ENCODE results near the gene MADD. TPM values are rescaled to one million over a fixed set of nuclear protein-coding genes. Genes with fewer than 3 reads are reported as not detected.

Gene MADD
- 23.4 and 24.8 TPM in 2 replicates for total RNA-seq (2022)
- Bru-seq, nascent RNA, result percentile 54 among the genes with signal in this experiment
- percentile 71 among the genes with signal in this experiment for BruChase-seq, experiment 1, labeled RNA remaining after a 6-hour chase
- BruChase-seq, experiment 2, labeled RNA remaining after a 2-hour chase, result percentile 64 among the genes with signal in this experiment
- long read RNA-seq, full-length matches to known transcripts, result 3 of 33 reads
- long read RNA-seq, partial matches to known transcripts, result 2 of 33 reads
- long read RNA-seq, other reads (novel, unspliced or antisense), result 28 of 33 reads

- Mint-ChIP-seq H3K9me3 (ENCODE audit: unreplicated experiment) (no peaks in the 10 kb centered on the region), H3K27ac (ENCODE audit: low read depth, unreplicated experiment) (peak within 1 kb of the TSS; percentile 78), H3K27me3 (ENCODE audit: insufficient read depth, unreplicated experiment) (no peaks in the 10 kb centered on the region), H3K4me1 (ENCODE audit: insufficient read depth, unreplicated experiment) (peaks cover 16% of the 10 kb centered on the region), H3K36me3 (ENCODE audit: insufficient read depth, unreplicated experiment) (peaks cover 3% of the 10 kb centered on the region), H3K4me3 (ENCODE audit: unreplicated experiment) (peak within 1 kb of the TSS; percentile 85)
- BruUV-seq (replicated peaks), result no TSS peak
- TF ChIP-seq, protein P1, sequence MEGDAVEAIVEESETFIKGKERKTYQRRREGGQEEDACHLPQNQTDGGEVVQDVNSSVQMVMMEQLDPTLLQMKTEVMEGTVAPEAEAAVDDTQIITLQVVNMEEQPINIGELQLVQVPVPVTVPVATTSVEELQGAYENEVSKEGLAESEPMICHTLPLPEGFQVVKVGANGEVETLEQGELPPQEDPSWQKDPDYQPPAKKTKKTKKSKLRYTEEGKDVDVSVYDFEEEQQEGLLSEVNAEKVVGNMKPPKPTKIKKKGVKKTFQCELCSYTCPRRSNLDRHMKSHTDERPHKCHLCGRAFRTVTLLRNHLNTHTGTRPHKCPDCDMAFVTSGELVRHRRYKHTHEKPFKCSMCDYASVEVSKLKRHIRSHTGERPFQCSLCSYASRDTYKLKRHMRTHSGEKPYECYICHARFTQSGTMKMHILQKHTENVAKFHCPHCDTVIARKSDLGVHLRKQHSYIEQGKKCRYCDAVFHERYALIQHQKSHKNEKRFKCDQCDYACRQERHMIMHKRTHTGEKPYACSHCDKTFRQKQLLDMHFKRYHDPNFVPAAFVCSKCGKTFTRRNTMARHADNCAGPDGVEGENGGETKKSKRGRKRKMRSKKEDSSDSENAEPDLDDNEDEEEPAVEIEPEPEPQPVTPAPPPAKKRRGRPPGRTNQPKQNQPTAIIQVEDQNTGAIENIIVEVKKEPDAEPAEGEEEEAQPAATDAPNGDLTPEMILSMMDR (IDR thresholded peaks at IDR 0.05; ENCODE audit: unreplicated experiment), result no peak
- intact Hi-C loops (cut with micrococcal nuclease), result loop anchor here (5.0 kb wide), 2 partner anchors 53 to 87 kb away; no protein-coding TSS in a partner anchor
- ChIA-PET CTCF (interaction anchor here (0.7 to 0.8 kb wide), 2 partner anchors 103 to 454 kb away, joined by 3 read pairs; no protein-coding TSS in a partner anchor), POLR2A (interaction anchor here (1.1 to 2.1 kb wide), 5 partner anchors 8 to 184 kb away, joined by 3 to 9 read pairs (median 8); partner anchors contain the start of genes ACP2 and DDB2)
- peak; percentile 70 for DNase-seq (ENCODE audit: unreplicated experiment)
These were observed at the start of gene MADD for GRCh38 chr11:47269829-47270305. MADD (plus strand) TSS chr11:47270133.

GRCh38 chr11:47220401-47220821, 49.5 kb upstream of the MADD start:
- peaks cover 22% of the 10 kb centered on the region for H3K4me1 Mint-ChIP-seq (ENCODE audit: insufficient read depth, unreplicated experiment)
- intact Hi-C loops (cut with micrococcal nuclease), result no loop called here
- H3K27ac Mint-ChIP-seq (ENCODE audit: low read depth, unreplicated experiment), result peak overlapping the region; percentile 68
- H3K4me3 Mint-ChIP-seq (ENCODE audit: unreplicated experiment), result peak overlapping the region; percentile 0
- H3K9me3 Mint-ChIP-seq (ENCODE audit: unreplicated experiment), result no peaks in the 10 kb centered on the region
- TF ChIP-seq, protein P1 (IDR thresholded peaks at IDR 0.05; ENCODE audit: unreplicated experiment), result no peak
- no peaks in the 10 kb centered on the region for H3K27me3 Mint-ChIP-seq (ENCODE audit: insufficient read depth, unreplicated experiment)
- POLR2A ChIA-PET, result interaction anchor here (0.7 to 7.9 kb wide), 10 partner anchors 10 to 413 kb away, joined by 3 to 72 read pairs (median 5); partner anchors contain the start of genes ACP2 and ARFGAP2
- CTCF ChIA-PET, result interaction anchor here (0.6 to 4.6 kb wide), 7 partner anchors 12 to 633 kb away, joined by 3 to 34 read pairs (median 3); partner anchors contain the start of genes ARFGAP2 and PACSIN3
- DNase-seq (ENCODE audit: unreplicated experiment), result peak; percentile 80
- H3K36me3 Mint-ChIP-seq (ENCODE audit: insufficient read depth, unreplicated experiment), result peaks cover 92% of the 10 kb centered on the region
- no TSS peak for BruUV-seq (replicated peaks)

DNA sequence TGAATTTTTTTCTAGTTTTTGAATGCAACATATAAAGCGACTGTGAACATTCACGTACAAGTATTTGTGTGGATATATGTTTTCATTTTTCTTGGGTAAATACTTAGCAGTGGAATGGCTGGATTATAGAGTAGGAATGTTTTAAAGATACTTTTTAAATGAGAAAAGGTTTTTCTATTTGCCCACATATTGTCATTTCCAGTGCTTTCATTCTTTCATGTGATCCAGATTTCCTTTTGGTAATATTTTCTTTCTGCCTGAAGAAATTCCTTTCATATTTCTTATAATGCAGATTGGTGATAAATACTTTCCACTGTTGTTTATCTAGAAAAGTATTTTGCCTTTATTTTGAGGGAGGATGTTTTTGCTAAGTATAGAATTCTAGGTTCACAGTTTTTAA, 47.2 kb upstream of the MADD start:
- BruUV-seq (replicated peaks), result no TSS peak
- ChIA-PET POLR2A (interaction anchor here (0.6 to 1.3 kb wide), 4 partner anchors 8 to 215 kb away, joined by 3 to 5 read pairs (median 4); no protein-coding TSS in a partner anchor), CTCF (interaction anchor here (4.6 kb wide), 1 partner anchor 44 kb away, joined by 34 read pairs; the partner anchor contains the start of gene ARFGAP2)
- Mint-ChIP-seq H3K27me3 (ENCODE audit: insufficient read depth, unreplicated experiment) (no peaks in the 10 kb centered on the region), H3K27ac (ENCODE audit: low read depth, unreplicated experiment) (no peak overlapping the region), H3K4me3 (ENCODE audit: unreplicated experiment) (no peak overlapping the region), H3K9me3 (ENCODE audit: unreplicated experiment) (no peaks in the 10 kb centered on the region), H3K36me3 (ENCODE audit: insufficient read depth, unreplicated experiment) (peaks cover 97% of the 10 kb centered on the region), H3K4me1 (ENCODE audit: insufficient read depth, unreplicated experiment) (peaks cover 20% of the 10 kb centered on the region)
- DNase-seq (ENCODE audit: unreplicated experiment), result no peak
- TF ChIP-seq, protein P1 (IDR thresholded peaks at IDR 0.05; ENCODE audit: unreplicated experiment), result no peak
- intact Hi-C loops (cut with micrococcal nuclease), result no loop called here
